ENCODE measurements around the gene PDPR.
"Not testable (repeated sequence)": the region's sequence is repeated elsewhere in the genome, so short reads cannot be mapped to it uniquely, and the experiment has no call there.

DNA sequence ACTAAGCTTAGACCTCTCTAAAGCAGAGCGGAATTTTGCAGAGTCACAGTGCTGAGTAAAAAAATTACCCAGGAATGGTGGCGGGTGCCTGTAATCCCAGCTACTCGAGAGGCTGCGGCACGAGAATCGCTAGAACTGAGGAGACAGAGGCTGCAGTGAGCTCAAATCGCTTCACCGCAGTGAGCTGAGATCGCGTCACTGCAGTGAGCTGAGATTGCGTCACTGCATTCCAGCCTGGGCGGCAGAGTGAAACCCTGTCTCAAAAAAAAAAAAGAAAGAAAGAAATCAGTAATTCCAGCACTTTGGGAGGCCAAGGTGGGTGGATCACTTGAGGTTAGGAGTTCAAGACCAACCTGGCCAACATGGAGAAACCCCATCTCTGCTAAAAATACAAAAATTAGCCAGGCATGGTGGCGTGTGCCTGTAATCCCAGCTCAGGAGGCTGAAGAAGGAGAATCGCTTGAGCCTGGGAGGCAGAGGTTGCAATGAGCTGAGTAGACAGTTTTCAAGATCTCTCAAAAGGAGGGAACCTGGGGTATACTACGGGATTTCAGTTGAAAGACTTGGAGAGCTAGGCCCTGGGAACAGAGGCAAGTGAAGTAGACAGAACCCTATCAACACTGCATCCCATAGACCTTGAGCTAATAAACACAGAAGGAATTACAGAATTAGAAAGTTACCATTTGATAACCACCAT, 4.4 kb upstream of the PDPR start:
- TF ChIP-seq CTCF (conservative IDR thresholded peaks at IDR 0.05); ZFX (IDR thresholded peaks at IDR 0.05): not testable (repeated sequence)
